ENCODE data around the gene MAML3. TPM values are rescaled to one million over a fixed set of nuclear protein-coding genes. Genes with fewer than 3 reads are reported as not detected.

Gene MAML3
- total and polyA plus RNA-seq, 2 of the 13 experiments (the other 11 are each of a cell fraction or from before 2014, with no cell fraction given) = 0.05 to 0.13 TPM

- BruUV-seq (replicated peaks) = no TSS peak
- H4K20me1 ChIP-seq (ENCODE audit: insufficient read depth, low read length) = no peaks in the 10 kb centered on the region
- in situ Hi-C loops (cut with HindIII; ENCODE audit: extremely low pct_ligation_motif_present, low pct_unique_long_range_greater_than_20kb) = loop anchor here (5.0 kb wide), 2 partner anchors 100 to 140 kb away; no protein-coding TSS in a partner anchor
Observed at GRCh38 chr4:140152013-140152703, 1.8 kb downstream of the MAML3 start.

More at GRCh38 chr4:140152013-140152703, 1.8 kb downstream of the MAML3 start:
- peaks cover 3 to 48% of the 10 kb centered on the region in 2 experiments for H3K27me3 ChIP-seq (ENCODE audit: control insufficient read depth in 1 of 2, insufficient read depth in 2 of 2, low read length in 2 of 2)
- DNase-seq (ENCODE audit: low spot score) = no peak
- H3K79me2 ChIP-seq (ENCODE audit: insufficient read depth, low read length) = no peaks in the 10 kb centered on the region
- no peak overlapping the region for H2AFZ ChIP-seq (ENCODE audit: low read length)
- TF ChIP-seq ZBTB14 (CRISPR knock-in tag; IDR thresholded peaks at IDR 0.05) (peak; percentile 75), CTCF (CRISPR knock-in tag; IDR thresholded peaks at IDR 0.05) (0 out of 2 replicates have a peak, but pooled peaks have one; percentile 17), HMG20B (CRISPR knock-in tag; conservative IDR thresholded peaks at IDR 0.05) (no peak), ATF2 (CRISPR knock-in tag; IDR thresholded peaks at IDR 0.05) (no peak)
- CTCF ChIA-PET (ENCODE audit: low intra/inter-chr PET ratio, low total read pairs) = no interaction called here
- intact Hi-C loops (cut with micrococcal nuclease; ENCODE audit: unreplicated experiment) = loop anchor here (2.0 to 5.0 kb wide), 2 partner anchors 139 to 485 kb away; partner anchors contain the start of gene MGST2
- POLR2A ChIA-PET = no interaction called here
- no peaks in the 10 kb centered on the region for H3K9me3 ChIP-seq (ENCODE audit: low read length)
- whole genome bisulfite sequencing (ENCODE audit: low lambda C conversion rate) = 6% methylated on average over 20 of the region's 50 CpGs
- H3K4me2 ChIP-seq (ENCODE audit: low read depth, low read length) = peak overlapping the region; percentile 84
- no peak overlapping the region for H3K9ac ChIP-seq (ENCODE audit: insufficient read depth, low read depth, low read length)
- H3K27ac ChIP-seq (ENCODE audit: extremely low read length, insufficient read depth, low read length) = no peak overlapping the region
- H3K4me3 ChIP-seq (replicated peaks in 1 of 3; ENCODE audit: insufficient read depth in 1 of 3, low read depth in 2 of 3, low read length in 3 of 3) = peak overlapping the region; percentile 58 to 75 (median 61); a peak in 5 of 6 replicates
- peak; percentile 58 for ATAC-seq
- H3K4me1 ChIP-seq (ENCODE audit: insufficient read depth, low read length) = peaks cover 42% of the 10 kb centered on the region
- no peak for FAIRE-seq
- no peaks in the 10 kb centered on the region for H3K36me3 ChIP-seq (replicated peaks in 1 of 2; ENCODE audit: control insufficient read depth in 1 of 2, insufficient read depth in 2 of 2, low read length in 2 of 2)

All from HepG2 (cell line).